K562 (cell line): Measurements from ENCODE around the gene SPNS1. TPM values are rescaled to one million over a fixed set of nuclear protein-coding genes. Genes with fewer than 3 reads are reported as not detected.

Experiments
- ATAC-seq: fragments of 200-7000 bp; cut with Tn5 transposase; 3 replicates; pipeline ENCODE4 v1.9.1; 2020; ENCODE audit warnings: moderate library complexity
- BruUV-seq: library from RNA; stranded (reverse); fragments of 400-500 nt; replicated peaks from 2 replicates; lab custom pipeline; 2021; lab: Mats Ljungman, UMichigan
- CTCF ChIA-PET: fragments of 300-600 bp; formaldehyde crosslinking; extraction: SDS; loops from one replicate; lab custom pipeline; 2021; ENCODE audit warnings: low intra/inter-chr PET ratio; lab: Yijun Ruan, JAX
- POLR2A ChIA-PET: fragments of 300-600, 350-650 bp; sonication (Branson Sonifier 250); formaldehyde crosslinking; extraction: SDS; loops from one replicate; lab custom pipeline; 2021; ENCODE audit warnings: antibody characterized with exemption, inconsistent platforms; lab: Yijun Ruan, JAX
- DNase-seq, 4 experiments: peaks; one replicate each; pipeline versions ENCODE4 v3.0.0 to v3.0.0-alpha.2; 2011 to 2018; ENCODE audit warnings: low spot score in 3 of 4, mixed read lengths in 3 of 4; ENCODE audit errors: extremely low read depth in 1 of 4
- FAIRE-seq: peaks from 2 replicates; lab custom pipeline; 2011; peaks lifted over from hg19 to GRCh38; lab: Jason Lieb, UNC
- H2AFZ ChIP-seq: 2 replicates; pipeline ENCODE4 v1.6.0; 2011; ENCODE audit warnings: low read depth, low read length, control low read depth, inconsistent platforms
- H3K27ac ChIP-seq: fragments of 200-600 bp; 3 replicates; pipeline ENCODE4 v1.8.0; 2011; ENCODE audit warnings: low read depth, mild to moderate bottlenecking, control low read depth, inconsistent platforms, low read length, moderate library complexity, mixed read lengths; ENCODE audit errors: extremely low read depth
- H3K27me3 ChIP-seq, 2 experiments: fragments of 300-600 bp in 1 of 2; 2 replicates in 1 of 2; 3 replicates in 1 of 2; pipeline versions ENCODE4 v1.6.0 to v1.8.0; 2011; ENCODE audit warnings: inconsistent platforms in 2 of 2, low read length in 2 of 2, mild to moderate bottlenecking in 1 of 2, mixed read lengths in 1 of 2, moderate library complexity in 1 of 2; ENCODE audit not compliant: control insufficient read depth in 2 of 2, insufficient read depth in 2 of 2
- H3K36me3 ChIP-seq: fragments of 300-600 bp; 3 replicates; pipeline ENCODE4 v1.8.0; 2011; ENCODE audit warnings: mild to moderate bottlenecking, low read length, inconsistent platforms; ENCODE audit not compliant: control insufficient read depth, insufficient read depth
- H3K4me1 ChIP-seq, 2 experiments: fragments of 200-600 bp in 1 of 2; replicated peaks in 1 of 2; 2 replicates in 1 of 2; 3 replicates in 1 of 2; pipeline versions ENCODE4 v1.5.1 to v1.8.0; 2011; ENCODE audit warnings: inconsistent platforms in 2 of 2, low read length in 2 of 2, mild to moderate bottlenecking in 1 of 2, mixed read lengths in 1 of 2, moderate library complexity in 1 of 2; ENCODE audit not compliant: control insufficient read depth in 2 of 2, insufficient read depth in 2 of 2
- H3K4me2 ChIP-seq: 2 replicates; pipeline ENCODE4 v1.6.1; 2011; ENCODE audit warnings: low read length, control low read depth, inconsistent platforms, mixed read lengths; ENCODE audit not compliant: insufficient read depth
- H3K4me3 ChIP-seq: fragments of 200-600 bp; sonication (generic), shearing (Covaris generic); 2 replicates; pipeline ENCODE4 v1.5.1; 2016; ENCODE audit warnings: control low read depth, inconsistent platforms
- H3K79me2 ChIP-seq: fragments of 200-600 bp; 3 replicates; pipeline ENCODE4 v1.8.0; 2011; ENCODE audit warnings: low read length, inconsistent platforms; ENCODE audit not compliant: control insufficient read depth, insufficient read depth
- H3K9ac ChIP-seq, 2 experiments: 2 replicates each; pipeline versions ENCODE4 v1.6.0 to v1.6.1; 2011; ENCODE audit warnings: low read depth in 2 of 2, low read length in 2 of 2, control low read depth in 1 of 2, inconsistent platforms in 1 of 2, mild to moderate bottlenecking in 1 of 2, mixed read lengths in 1 of 2; ENCODE audit not compliant: insufficient read depth in 1 of 2
- H3K9me1 ChIP-seq: one replicate; pipeline ENCODE4 v1.6.0; 2011; ENCODE audit warnings: inconsistent platforms, mild to moderate bottlenecking, low read length, moderate library complexity; ENCODE audit not compliant: control insufficient read depth, insufficient read depth
- H3K9me3 ChIP-seq: replicated peaks from 2 replicates; pipeline ENCODE4 v1.5.1; 2011; ENCODE audit warnings: low read depth, low read length, inconsistent platforms; ENCODE audit not compliant: control insufficient read depth, insufficient read depth
- H4K20me1 ChIP-seq: replicated peaks from 2 replicates; pipeline ENCODE4 v1.6.1; 2011; ENCODE audit warnings: low read length, inconsistent platforms, mixed read lengths; ENCODE audit not compliant: control insufficient read depth, insufficient read depth
- ELF1 ChIP-seq: fragments of 200-800 bp; sonication (Bioruptor generic); IDR thresholded peaks from 2 replicates; pipeline ENCODE4 v1.6.1; 2016; ENCODE audit warnings: missing genetic modification characterization, missing compliant biosample characterization
- HDAC3 ChIP-seq: fragments of 450-650 bp; IDR thresholded peaks from 2 replicates; pipeline ENCODE4 v1.6.1; 2018; ENCODE audit warnings: borderline replicate concordance, mild to moderate bottlenecking, moderate library complexity; ENCODE audit not compliant: partially characterized antibody
- IFI16 ChIP-seq: fragments of 250-450 bp; sonication (Bioruptor Pico); IDR thresholded peaks from 2 replicates; pipeline ENCODE4 v2.1.2; 2022; ENCODE audit warnings: mild to moderate bottlenecking, inconsistent platforms
- NFE2 ChIP-seq: IDR thresholded peaks from 2 replicates; pipeline ENCODE4 v1.6.1; 2014; ENCODE audit warnings: antibody characterized with exemption, low read depth
- RBFOX2 ChIP-seq: fragments of 200-400 bp; formaldehyde crosslinking; IDR thresholded peaks from 2 replicates; pipeline ENCODE4 v1.6.1; 2017; ENCODE audit warnings: low read depth, mild to moderate bottlenecking, low read length, moderate library complexity
- WHSC1 ChIP-seq: IDR thresholded peaks from one replicate; pipeline ENCODE4 v1.6.1; 2012; ENCODE audit warnings: low read length, control low read depth, inconsistent platforms
- ZFP1 ChIP-seq: fragments of 450-650 bp; formaldehyde crosslinking; IDR thresholded peaks from 2 replicates; pipeline ENCODE4 v1.4.0; 2020; ENCODE audit warnings: mild to moderate bottlenecking, mixed read lengths
- WGBS: fragments of 100-300 bp; shearing (Covaris generic); methylation state at CpG from one replicate; pipeline ENCODE4 v1.1.6; 2016; ENCODE audit warnings: low coverage, mixed read lengths; ENCODE audit not compliant: insufficient coverage; ENCODE audit errors: missing lambda C conversion rate; 5-methylcytosine and 5-hydroxymethylcytosine counted together
- in situ Hi-C: fragments of 300-500 bp; cut with MboI; formaldehyde crosslinking; loops from 4 replicates; pipeline ENCODE4 v1.15.0; 2018; ENCODE audit warnings: inconsistent platforms, mixed read lengths
- intact Hi-C: fragments of 100-400 bp; cut with micrococcal nuclease; formaldehyde crosslinking; loops from 2 replicates; pipeline ENCODE4 v1.14.2; 2022
- polyA plus RNA-seq, 8 experiments: library from polyadenylated mRNA; depleted of rRNA in 4 of 8; stranded (reverse) in 5 of 8; unstranded in 3 of 8; fragments of >200 nt; fragmentation: Nextera tagmentation in 2 of 8; fragmentation: Illumina TruSeq in 1 of 8; extraction: Ambion mirVana in 2 of 8; extraction: Trizol in 1 of 8; gene quantifications; 2 replicates each; pipeline versions ENCODE4 v1.2.1 to v1.2.3, GENCODE V29; 2011 to 2014; ENCODE audit warnings: inconsistent platforms in 1 of 8, missing spikeins in 1 of 8
- total RNA-seq, 7 experiments: library from RNA; depleted of rRNA in 6 of 7; stranded (reverse); fragments of >200 nt in 6 of 7; fragmentation: Illumina TruSeq in 2 of 7; extraction: Trizol in 2 of 7; gene quantifications; 2 replicates each; pipeline versions ENCODE4 v1.2.1 to v1.2.3, GENCODE V29; 2011 to 2021; ENCODE audit warnings: low replicate concordance in 1 of 7
- TF ChIP-seq, protein P1 (sequence below): fragments of 450-650 bp; IDR thresholded peaks from 2 replicates; pipeline ENCODE4 v1.6.1; 2016; ENCODE audit warnings: low read depth, mild to moderate bottlenecking, moderate library complexity
- TF ChIP-seq, protein P2 (sequence below): fragments of 450-650 bp; IDR thresholded peaks from 2 replicates; pipeline ENCODE4 v1.6.1; 2018; ENCODE audit not compliant: partially characterized antibody

SPNS1 gene
- total and polyA plus RNA-seq, 9 of the 15 experiments (the other 6 are each of a cell fraction or from before 2014, with no cell fraction given) = 0.58 to 64.9 (median 13.7) TPM

DNA sequence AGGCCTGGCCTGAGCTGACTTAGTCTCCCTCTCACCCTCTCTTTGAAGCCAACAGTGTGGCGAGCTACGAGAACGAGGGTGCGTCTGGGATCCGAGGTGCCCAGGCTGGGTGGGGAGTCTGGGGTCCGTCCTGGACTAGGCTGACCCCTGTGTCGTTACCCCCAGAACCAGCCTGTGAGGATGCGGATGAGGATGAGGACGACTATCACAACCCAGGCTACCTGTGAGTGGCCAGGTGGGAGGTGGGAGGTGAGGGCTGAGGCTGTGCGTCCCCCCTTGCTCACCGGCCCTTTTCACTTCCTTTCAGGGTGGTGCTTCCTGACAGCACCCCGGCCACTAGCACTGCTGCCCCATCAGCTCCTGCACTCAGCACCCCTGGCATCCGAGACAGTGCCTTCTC is 11.9 kb downstream of the SPNS1 start:
- Histone ChIP-seq H3K79me2 (no peaks in the 10 kb centered on the region), H3K9me3 (peaks cover 4% of the 10 kb centered on the region; the same call in 1 of the 2 replicates), H3K27me3 (no peaks in the 10 kb centered on the region), H3K4me1 (peaks cover 0 to 39% of the 10 kb centered on the region in 2 experiments; a peak in 2 of 5 replicates), H3K36me3 (peaks cover 28% of the 10 kb centered on the region; the same call in 2 of the 3 replicates), H3K4me2 (no peak overlapping the region), H2AFZ (no peak overlapping the region), H4K20me1 (no peaks in the 10 kb centered on the region), H3K9ac (no peak overlapping the region), H3K4me3 (no peak overlapping the region), H3K9me1 (peaks cover 3% of the 10 kb centered on the region), H3K27ac (no peak overlapping the region)
- ATAC-seq (no peak), DNase-seq (no peak), FAIRE-seq (no peak)
- CTCF ChIA-PET = no interaction called here
- in situ Hi-C loops (loop anchor here (10.0 to 25.0 kb wide), 2 partner anchors 98 to 1226 kb away; no protein-coding TSS in a partner anchor), intact Hi-C loops (no loop called here)
- POLR2A ChIA-PET = interaction anchor here (0.9 to 1.6 kb wide), 3 partner anchors 10 to 18 kb away, joined by 3 to 7 read pairs (median 3); partner anchors contain the start of gene SPNS1
- BruUV-seq = no TSS peak
- WGBS = 77% methylated on average over 12 of the region's 13 CpGs
- TF ChIP-seq RBFOX2 (no peak), IFI16 (no peak), NFE2 (no peak), ELF1 (tag) (no peak), WHSC1 (no peak), HDAC3 (no peak), ZFP1 (CRISPR knock-in tag) (no peak)
- TF ChIP-seq, protein P1, sequence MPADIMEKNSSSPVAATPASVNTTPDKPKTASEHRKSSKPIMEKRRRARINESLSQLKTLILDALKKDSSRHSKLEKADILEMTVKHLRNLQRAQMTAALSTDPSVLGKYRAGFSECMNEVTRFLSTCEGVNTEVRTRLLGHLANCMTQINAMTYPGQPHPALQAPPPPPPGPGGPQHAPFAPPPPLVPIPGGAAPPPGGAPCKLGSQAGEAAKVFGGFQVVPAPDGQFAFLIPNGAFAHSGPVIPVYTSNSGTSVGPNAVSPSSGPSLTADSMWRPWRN = no peak
- TF ChIP-seq, protein P2, sequence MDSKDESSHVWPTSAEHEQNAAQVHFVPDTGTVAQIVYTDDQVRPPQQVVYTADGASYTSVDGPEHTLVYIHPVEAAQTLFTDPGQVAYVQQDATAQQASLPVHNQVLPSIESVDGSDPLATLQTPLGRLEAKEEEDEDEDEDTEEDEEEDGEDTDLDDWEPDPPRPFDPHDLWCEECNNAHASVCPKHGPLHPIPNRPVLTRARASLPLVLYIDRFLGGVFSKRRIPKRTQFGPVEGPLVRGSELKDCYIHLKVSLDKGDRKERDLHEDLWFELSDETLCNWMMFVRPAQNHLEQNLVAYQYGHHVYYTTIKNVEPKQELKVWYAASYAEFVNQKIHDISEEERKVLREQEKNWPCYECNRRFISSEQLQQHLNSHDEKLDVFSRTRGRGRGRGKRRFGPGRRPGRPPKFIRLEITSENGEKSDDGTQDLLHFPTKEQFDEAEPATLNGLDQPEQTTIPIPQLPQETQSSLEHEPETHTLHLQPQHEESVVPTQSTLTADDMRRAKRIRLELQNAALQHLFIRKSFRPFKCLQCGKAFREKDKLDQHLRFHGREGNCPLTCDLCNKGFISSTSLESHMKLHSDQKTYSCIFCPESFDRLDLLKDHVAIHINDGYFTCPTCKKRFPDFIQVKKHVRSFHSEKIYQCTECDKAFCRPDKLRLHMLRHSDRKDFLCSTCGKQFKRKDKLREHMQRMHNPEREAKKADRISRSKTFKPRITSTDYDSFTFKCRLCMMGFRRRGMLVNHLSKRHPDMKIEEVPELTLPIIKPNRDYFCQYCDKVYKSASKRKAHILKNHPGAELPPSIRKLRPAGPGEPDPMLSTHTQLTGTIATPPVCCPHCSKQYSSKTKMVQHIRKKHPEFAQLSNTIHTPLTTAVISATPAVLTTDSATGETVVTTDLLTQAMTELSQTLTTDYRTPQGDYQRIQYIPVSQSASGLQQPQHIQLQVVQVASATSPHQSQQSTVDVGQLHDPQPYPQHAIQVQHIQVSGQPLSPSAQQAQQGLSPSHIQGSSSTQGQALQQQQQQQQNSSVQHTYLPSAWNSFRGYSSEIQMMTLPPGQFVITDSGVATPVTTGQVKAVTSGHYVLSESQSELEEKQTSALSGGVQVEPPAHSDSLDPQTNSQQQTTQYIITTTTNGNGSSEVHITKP = no peak
